Measurements from ENCODE around the gene GMCL2. TPM values are rescaled to one million over a fixed set of nuclear protein-coding genes. Genes with fewer than 3 reads are reported as not detected.
"Not testable (repeated sequence)": the region's sequence is repeated elsewhere in the genome, so short reads cannot be mapped to it uniquely, and the experiment has no call there.

The GMCL2 gene
- total RNA-seq, 2 experiments from 2014 or later, result not detected

GRCh38 chr5:178203670-178204181, 16.6 kb upstream of the GMCL2 start:
- ChIA-PET POLR2A (interaction anchor here (0.6 to 1.5 kb wide), 14 partner anchors 10 to 852 kb away, joined by 3 to 23 read pairs (median 4); partner anchors contain the start of genes LMAN2, NHP2, PHYKPL and TMED9), CTCF (interaction anchor here (0.9 to 1.1 kb wide), 2 partner anchors 27 to 128 kb away, joined by 4 to 5 read pairs; no protein-coding TSS in a partner anchor)
- peaks cover 26% of the 10 kb centered on the region for H3K4me1 Mint-ChIP-seq (ENCODE audit: low read depth)
- intact Hi-C loops (cut with micrococcal nuclease), result loop anchor here (2.0 to 10.0 kb wide), 3 partner anchors 29 to 421 kb away; partner anchors contain the start of genes CLK4, NHP2 and PHYKPL
- peak; percentile 39 for DNase-seq
- peak overlapping the region; percentile 99 for H3K27ac Mint-ChIP-seq
- peak overlapping the region; percentile 95 for H3K4me3 Mint-ChIP-seq
- H3K36me3 Mint-ChIP-seq, result peaks cover 33% of the 10 kb centered on the region
- peaks cover 3% of the 10 kb centered on the region for H3K27me3 Mint-ChIP-seq
- peaks cover 2% of the 10 kb centered on the region for H3K9me3 Mint-ChIP-seq

- no peak for DNase-seq
- peaks cover 19% of the 10 kb centered on the region for H3K4me1 Mint-ChIP-seq (ENCODE audit: low read depth)
- intact Hi-C loops (cut with micrococcal nuclease), result loop anchor here (5.0 to 10.0 kb wide), 2 partner anchors 50 to 422 kb away; partner anchors contain the start of genes CLK4 and NHP2
These were observed 15.4 kb upstream of the GMCL2 start for GRCh38 chr5:178202541-178202940.

GRCh38 chr5:178201927-178202235, 14.7 kb upstream of the GMCL2 start:
- Mint-ChIP-seq H3K27me3 (peaks cover 3% of the 10 kb centered on the region), H3K36me3 (peaks cover 19% of the 10 kb centered on the region), H3K4me3 (no peak overlapping the region), H3K9me3 (peaks cover 2% of the 10 kb centered on the region), H3K4me1 (ENCODE audit: low read depth) (peaks cover 12% of the 10 kb centered on the region), H3K27ac (no peak overlapping the region)
- intact Hi-C loops (cut with micrococcal nuclease), result loop anchor here (5.0 to 10.0 kb wide), 2 partner anchors 50 to 423 kb away; partner anchors contain the start of genes CLK4 and NHP2
- ChIA-PET POLR2A (interaction anchor here (0.8 kb wide), 1 partner anchor 11 kb away, joined by 3 read pairs; no protein-coding TSS in a partner anchor), CTCF (interaction anchor here (0.8 to 1.2 kb wide), 2 partner anchors 34 to 81 kb away, joined by 3 read pairs; no protein-coding TSS in a partner anchor)
- DNase-seq, result no peak

More at GRCh38 chr5:178202541-178202940, 15.4 kb upstream of the GMCL2 start:
- peaks cover 3% of the 10 kb centered on the region for H3K27me3 Mint-ChIP-seq
- no peak overlapping the region for H3K27ac Mint-ChIP-seq
- CTCF ChIA-PET, result interaction anchor here (0.8 kb wide), 1 partner anchor 33 kb away, joined by 3 read pairs; no protein-coding TSS in a partner anchor
- H3K36me3 Mint-ChIP-seq, result peaks cover 26% of the 10 kb centered on the region
- peak overlapping the region; percentile 58 for H3K4me3 Mint-ChIP-seq
- peaks cover 2% of the 10 kb centered on the region for H3K9me3 Mint-ChIP-seq
- POLR2A ChIA-PET, result no interaction called here

GRCh38 chr5:178201221-178201926, 14.2 kb upstream of the GMCL2 start:
- POLR2A ChIA-PET, result interaction anchor here (0.8 kb wide), 1 partner anchor 12 kb away, joined by 3 read pairs; no protein-coding TSS in a partner anchor
- intact Hi-C loops (cut with micrococcal nuclease), result loop anchor here (5.0 to 10.0 kb wide), 2 partner anchors 49 to 423 kb away; partner anchors contain the start of genes CLK4 and NHP2
- H3K4me1 Mint-ChIP-seq (ENCODE audit: low read depth), result peaks cover 7% of the 10 kb centered on the region
- H3K4me3 Mint-ChIP-seq, result no peak overlapping the region
- peaks cover 3% of the 10 kb centered on the region for H3K27me3 Mint-ChIP-seq
- H3K9me3 Mint-ChIP-seq, result peaks cover 2% of the 10 kb centered on the region
- no peak for DNase-seq
- H3K27ac Mint-ChIP-seq, result no peak overlapping the region
- H3K36me3 Mint-ChIP-seq, result peaks cover 14% of the 10 kb centered on the region
- CTCF ChIA-PET, result interaction anchor here (0.8 to 1.2 kb wide), 3 partner anchors 34 to 125 kb away, joined by 3 read pairs; no protein-coding TSS in a partner anchor

- Mint-ChIP-seq H3K4me3 (no peak overlapping the region), H3K4me1 (ENCODE audit: low read depth) (peaks cover 2% of the 10 kb centered on the region), H3K27ac (no peak overlapping the region), H3K27me3 (peaks cover 3% of the 10 kb centered on the region), H3K9me3 (peaks cover 2% of the 10 kb centered on the region), H3K36me3 (peaks cover 3% of the 10 kb centered on the region)
- ChIA-PET CTCF (no interaction called here), POLR2A (interaction anchor here (0.7 kb wide), 1 partner anchor 13 kb away, joined by 3 read pairs; no protein-coding TSS in a partner anchor)
- intact Hi-C loops (cut with micrococcal nuclease), result loop anchor here (5.0 to 10.0 kb wide), 2 partner anchors 48 to 425 kb away; partner anchors contain the start of genes CLK4 and NHP2
- no peak for DNase-seq
These were observed 12.6 kb upstream of the GMCL2 start for GRCh38 chr5:178199581-178200434.

- H3K36me3 Mint-ChIP-seq, result no peaks in the 10 kb centered on the region
- no peaks in the 10 kb centered on the region for H3K9me3 Mint-ChIP-seq
- no peak for DNase-seq
- no peaks in the 10 kb centered on the region for H3K4me1 Mint-ChIP-seq (ENCODE audit: low read depth)
- H3K4me3 Mint-ChIP-seq, result no peak overlapping the region
- ChIA-PET CTCF (no interaction called here), POLR2A (no interaction called here)
- no peak overlapping the region for H3K27ac Mint-ChIP-seq
- peaks cover 4% of the 10 kb centered on the region for H3K27me3 Mint-ChIP-seq
- intact Hi-C loops (cut with micrococcal nuclease), result no loop called here
These were observed 11.5 kb upstream of the GMCL2 start for GRCh38 chr5:178198706-178199105.

GRCh38 chr5:178198151-178198550, 11.0 kb upstream of the GMCL2 start:
- H3K27me3 Mint-ChIP-seq; POLR2A ChIA-PET; H3K36me3 Mint-ChIP-seq; H3K4me1 Mint-ChIP-seq (ENCODE audit: low read depth); DNase-seq; H3K27ac Mint-ChIP-seq; CTCF ChIA-PET; intact Hi-C loops (cut with micrococcal nuclease); H3K9me3 Mint-ChIP-seq; H3K4me3 Mint-ChIP-seq: not testable (repeated sequence)

GRCh38 chr5:178196986-178197385, 9.8 kb upstream of the GMCL2 start:
- no peaks in the 10 kb centered on the region for H3K9me3 Mint-ChIP-seq
- H3K4me3 Mint-ChIP-seq, result no peak overlapping the region
- no peak overlapping the region for H3K27ac Mint-ChIP-seq
- CTCF ChIA-PET, result interaction anchor here (1.0 kb wide), 1 partner anchor 40 kb away, joined by 3 read pairs; no protein-coding TSS in a partner anchor
- H3K4me1 Mint-ChIP-seq (ENCODE audit: low read depth), result peaks cover 4% of the 10 kb centered on the region
- POLR2A ChIA-PET, result no interaction called here
- no peak for DNase-seq
- intact Hi-C loops (cut with micrococcal nuclease), result no loop called here
- no peaks in the 10 kb centered on the region for H3K36me3 Mint-ChIP-seq
- H3K27me3 Mint-ChIP-seq, result peaks cover 9% of the 10 kb centered on the region

GRCh38 chr5:178196281-178196812, 9.2 kb upstream of the GMCL2 start:
- no peak overlapping the region for H3K4me3 Mint-ChIP-seq
- no peak for DNase-seq
- H3K27me3 Mint-ChIP-seq, result peaks cover 9% of the 10 kb centered on the region
- POLR2A ChIA-PET, result no interaction called here
- H3K36me3 Mint-ChIP-seq, result no peaks in the 10 kb centered on the region
- intact Hi-C loops (cut with micrococcal nuclease), result no loop called here
- H3K27ac Mint-ChIP-seq, result no peak overlapping the region
- CTCF ChIA-PET, result interaction anchor here (1.0 kb wide), 1 partner anchor 39 kb away, joined by 3 read pairs; no protein-coding TSS in a partner anchor
- no peaks in the 10 kb centered on the region for H3K9me3 Mint-ChIP-seq
- H3K4me1 Mint-ChIP-seq (ENCODE audit: low read depth), result peaks cover 4% of the 10 kb centered on the region

GRCh38 chr5:178194026-178194425, 6.9 kb upstream of the GMCL2 start:
- no peak overlapping the region for H3K27ac Mint-ChIP-seq
- ChIA-PET CTCF (no interaction called here), POLR2A (no interaction called here)
- H3K4me3 Mint-ChIP-seq, result no peak overlapping the region
- peaks cover 11% of the 10 kb centered on the region for H3K27me3 Mint-ChIP-seq
- intact Hi-C loops (cut with micrococcal nuclease), result no loop called here
- H3K9me3 Mint-ChIP-seq, result no peaks in the 10 kb centered on the region
- no peak for DNase-seq
- H3K4me1 Mint-ChIP-seq (ENCODE audit: low read depth), result peaks cover 4% of the 10 kb centered on the region
- H3K36me3 Mint-ChIP-seq, result no peaks in the 10 kb centered on the region

GRCh38 chr5:178193251-178193809, 6.2 kb upstream of the GMCL2 start:
- CTCF ChIA-PET, result no interaction called here
- peaks cover 4% of the 10 kb centered on the region for H3K4me1 Mint-ChIP-seq (ENCODE audit: low read depth)
- no peak overlapping the region for H3K4me3 Mint-ChIP-seq
- no peaks in the 10 kb centered on the region for H3K9me3 Mint-ChIP-seq
- intact Hi-C loops (cut with micrococcal nuclease), result no loop called here
- no peak for DNase-seq
- no peak overlapping the region for H3K27ac Mint-ChIP-seq
- H3K27me3 Mint-ChIP-seq, result peaks cover 17% of the 10 kb centered on the region
- no peaks in the 10 kb centered on the region for H3K36me3 Mint-ChIP-seq
- POLR2A ChIA-PET, result no interaction called here

All from activated CD4-positive, alpha-beta memory T cell treated with anti-CD3 and anti-CD28 coated beads for 36 hours (primary cell).